ENCODE measurements around the gene FNDC5. TPM values are rescaled to one million over a fixed set of nuclear protein-coding genes. Genes with fewer than 3 reads are reported as not detected.

The FNDC5 gene
- total and polyA plus RNA-seq, 2 of the 13 experiments (the other 11 are each of a cell fraction or from before 2014, with no cell fraction given), result 1.4 to 3.1 TPM

DNA sequence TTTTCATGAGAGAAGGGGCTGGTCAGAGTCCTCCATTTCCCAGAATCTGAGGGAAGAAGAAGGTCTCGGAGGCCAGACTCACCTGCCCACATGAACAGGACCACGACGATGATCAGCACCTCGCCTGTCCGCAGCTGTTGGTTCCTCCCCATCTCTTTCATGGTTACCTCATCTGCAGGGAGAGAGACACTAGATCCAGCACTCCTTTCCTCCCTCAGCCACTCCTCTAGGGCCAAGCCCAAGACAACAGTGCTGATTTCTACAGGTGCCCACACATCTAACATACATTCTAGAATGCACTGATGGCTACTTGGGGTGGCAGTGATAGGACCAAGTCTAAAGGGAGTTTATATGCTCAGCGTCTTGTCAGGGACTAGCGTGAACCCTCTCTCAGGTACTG, 3.0 kb downstream of the FNDC5 start:
- no peak for DNase-seq (ENCODE audit: low spot score)
- FAIRE-seq, result no peak
- BruUV-seq (replicated peaks), result no TSS peak

DNA sequence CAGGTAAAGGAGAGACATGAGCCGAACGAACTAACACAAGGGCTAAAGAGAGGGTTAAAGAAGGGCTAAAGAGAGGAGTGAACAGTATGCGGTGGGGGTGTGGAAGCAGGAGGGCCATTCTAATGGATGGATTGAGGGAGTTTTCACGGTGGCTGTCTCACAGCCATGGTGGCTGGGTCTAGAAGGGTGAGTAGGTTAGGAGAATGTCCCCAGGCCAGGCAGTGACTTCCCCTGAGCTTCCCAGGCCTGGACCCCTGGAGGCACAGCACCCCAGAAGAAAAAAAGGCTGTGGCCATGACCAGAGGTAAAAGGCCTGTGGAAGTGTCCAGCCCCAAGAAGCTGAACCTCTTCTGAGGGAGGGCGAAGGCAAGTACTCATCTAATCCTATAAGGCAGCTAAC, 3.6 kb downstream of the FNDC5 start:
- Histone ChIP-seq H3K4me3 (replicated peaks in 1 of 3; ENCODE audit: insufficient read depth in 1 of 3, low read depth in 2 of 3, low read length in 3 of 3) (no peak overlapping the region), H3K4me1 (ENCODE audit: insufficient read depth, low read length) (peaks cover 21% of the 10 kb centered on the region), H3K9me3 (ENCODE audit: low read length) (no peaks in the 10 kb centered on the region), H3K27me3 (ENCODE audit: control insufficient read depth in 1 of 2, insufficient read depth in 2 of 2, low read length in 2 of 2) (peaks cover 0 to 18% of the 10 kb centered on the region in 2 experiments; a peak in 3 of 5 replicates), H3K9ac (ENCODE audit: insufficient read depth, low read depth, low read length) (no peak overlapping the region), H3K36me3 (replicated peaks in 1 of 2; ENCODE audit: control insufficient read depth in 1 of 2, insufficient read depth in 2 of 2, low read length in 2 of 2) (peaks cover 0 to 4% of the 10 kb centered on the region in 2 experiments; a peak in 1 of 5 replicates), H4K20me1 (ENCODE audit: insufficient read depth, low read length) (peaks cover 5% of the 10 kb centered on the region), H2AFZ (ENCODE audit: low read length) (no peak overlapping the region), H3K79me2 (ENCODE audit: insufficient read depth, low read length) (no peaks in the 10 kb centered on the region), H3K27ac (ENCODE audit: extremely low read length, insufficient read depth, low read length) (no peak overlapping the region), H3K4me2 (ENCODE audit: low read depth, low read length) (no peak overlapping the region)
- no TSS peak for BruUV-seq (replicated peaks)
- CTCF ChIA-PET (ENCODE audit: low intra/inter-chr PET ratio, low total read pairs), result no interaction called here
- FAIRE-seq (no peak), DNase-seq (ENCODE audit: low spot score) (no peak), ATAC-seq (no peak)
- POLR2A ChIA-PET, result no interaction called here
- 66% methylated on average over 5 of the region's 5 CpGs for WGBS (ENCODE audit: low lambda C conversion rate)
- intact Hi-C loops (cut with micrococcal nuclease; ENCODE audit: unreplicated experiment) (no loop called here), in situ Hi-C loops (cut with HindIII; ENCODE audit: extremely low pct_ligation_motif_present, low pct_unique_long_range_greater_than_20kb) (no loop called here)
- TF ChIP-seq, protein P1, sequence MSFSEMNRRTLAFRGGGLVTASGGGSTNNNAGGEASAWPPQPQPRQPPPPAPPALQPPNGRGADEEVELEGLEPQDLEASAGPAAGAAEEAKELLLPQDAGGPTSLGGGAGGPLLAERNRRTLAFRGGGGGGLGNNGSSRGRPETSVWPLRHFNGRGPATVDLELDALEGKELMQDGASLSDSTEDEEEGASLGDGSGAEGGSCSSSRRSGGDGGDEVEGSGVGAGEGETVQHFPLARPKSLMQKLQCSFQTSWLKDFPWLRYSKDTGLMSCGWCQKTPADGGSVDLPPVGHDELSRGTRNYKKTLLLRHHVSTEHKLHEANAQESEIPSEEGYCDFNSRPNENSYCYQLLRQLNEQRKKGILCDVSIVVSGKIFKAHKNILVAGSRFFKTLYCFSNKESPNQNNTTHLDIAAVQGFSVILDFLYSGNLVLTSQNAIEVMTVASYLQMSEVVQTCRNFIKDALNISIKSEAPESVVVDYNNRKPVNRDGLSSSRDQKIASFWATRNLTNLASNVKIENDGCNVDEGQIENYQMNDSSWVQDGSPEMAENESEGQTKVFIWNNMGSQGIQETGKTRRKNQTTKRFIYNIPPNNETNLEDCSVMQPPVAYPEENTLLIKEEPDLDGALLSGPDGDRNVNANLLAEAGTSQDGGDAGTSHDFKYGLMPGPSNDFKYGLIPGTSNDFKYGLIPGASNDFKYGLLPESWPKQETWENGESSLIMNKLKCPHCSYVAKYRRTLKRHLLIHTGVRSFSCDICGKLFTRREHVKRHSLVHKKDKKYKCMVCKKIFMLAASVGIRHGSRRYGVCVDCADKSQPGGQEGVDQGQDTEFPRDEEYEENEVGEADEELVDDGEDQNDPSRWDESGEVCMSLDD (CRISPR knock-in tag; IDR thresholded peaks at IDR 0.05; ENCODE audit: borderline replicate concordance), result no peak
- no peak for TF ChIP-seq SUZ12 (IDR thresholded peaks at IDR 0.05; ENCODE audit: low read depth, low read length)
- no peak for TF ChIP-seq ZNF577 (CRISPR knock-in tag; IDR thresholded peaks at IDR 0.05; ENCODE audit: borderline replicate concordance, low read depth)
- no peak for TF ChIP-seq REPIN1 (CRISPR knock-in tag; IDR thresholded peaks at IDR 0.05; ENCODE audit: borderline replicate concordance, low read depth)
- no peak for TF ChIP-seq EP300 (IDR thresholded peaks at IDR 0.05; ENCODE audit: low read depth in 2 of 2, low read length in 2 of 2)
- TF ChIP-seq EP300 (CRISPR knock-in tag; IDR thresholded peaks at IDR 0.05; ENCODE audit: borderline replicate concordance), result no peak
- TF ChIP-seq, protein P2, sequence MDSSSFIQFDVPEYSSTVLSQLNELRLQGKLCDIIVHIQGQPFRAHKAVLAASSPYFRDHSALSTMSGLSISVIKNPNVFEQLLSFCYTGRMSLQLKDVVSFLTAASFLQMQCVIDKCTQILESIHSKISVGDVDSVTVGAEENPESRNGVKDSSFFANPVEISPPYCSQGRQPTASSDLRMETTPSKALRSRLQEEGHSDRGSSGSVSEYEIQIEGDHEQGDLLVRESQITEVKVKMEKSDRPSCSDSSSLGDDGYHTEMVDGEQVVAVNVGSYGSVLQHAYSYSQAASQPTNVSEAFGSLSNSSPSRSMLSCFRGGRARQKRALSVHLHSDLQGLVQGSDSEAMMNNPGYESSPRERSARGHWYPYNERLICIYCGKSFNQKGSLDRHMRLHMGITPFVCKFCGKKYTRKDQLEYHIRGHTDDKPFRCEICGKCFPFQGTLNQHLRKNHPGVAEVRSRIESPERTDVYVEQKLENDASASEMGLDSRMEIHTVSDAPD (CRISPR knock-in tag; IDR thresholded peaks at IDR 0.05), result no peak
- no peak for TF ChIP-seq POLR2G (IDR thresholded peaks at IDR 0.05; ENCODE audit: low read depth, low read length)
- no peak for TF ChIP-seq NR3C1 (CRISPR knock-in tag; IDR thresholded peaks at IDR 0.05)
- TF ChIP-seq TCF7L2 (IDR thresholded peaks at IDR 0.05; ENCODE audit: low read depth, low read length), result no peak

More for the DNA sequence above, 3.0 kb downstream of the FNDC5 start:
- WGBS (ENCODE audit: low lambda C conversion rate), result 97% methylated on average over 7 of the region's 7 CpGs
- POLR2A ChIA-PET, result no interaction called here
- no peaks in the 10 kb centered on the region for H3K79me2 ChIP-seq (ENCODE audit: insufficient read depth, low read length)
- H3K27ac ChIP-seq (ENCODE audit: extremely low read length, insufficient read depth, low read length), result no peak overlapping the region
- in situ Hi-C loops (cut with HindIII; ENCODE audit: extremely low pct_ligation_motif_present, low pct_unique_long_range_greater_than_20kb) (no loop called here), intact Hi-C loops (cut with micrococcal nuclease; ENCODE audit: unreplicated experiment) (no loop called here)
- H3K4me3 ChIP-seq (replicated peaks in 1 of 3; ENCODE audit: insufficient read depth in 1 of 3, low read depth in 2 of 3, low read length in 3 of 3), result no peak overlapping the region
- peaks cover 21% of the 10 kb centered on the region for H3K4me1 ChIP-seq (ENCODE audit: insufficient read depth, low read length)
- no peak for ATAC-seq
- CTCF ChIA-PET (ENCODE audit: low intra/inter-chr PET ratio, low total read pairs), result no interaction called here
- peaks cover 0 to 19% of the 10 kb centered on the region in 2 experiments; a peak in 3 of 5 replicates for H3K27me3 ChIP-seq (ENCODE audit: control insufficient read depth in 1 of 2, insufficient read depth in 2 of 2, low read length in 2 of 2)
- H2AFZ ChIP-seq (ENCODE audit: low read length), result no peak overlapping the region
- H3K36me3 ChIP-seq (replicated peaks in 1 of 2; ENCODE audit: control insufficient read depth in 1 of 2, insufficient read depth in 2 of 2, low read length in 2 of 2), result peaks cover 0 to 3% of the 10 kb centered on the region in 2 experiments; a peak in 1 of 5 replicates
- H3K9ac ChIP-seq (ENCODE audit: insufficient read depth, low read depth, low read length), result no peak overlapping the region
- TF ChIP-seq RFXAP (CRISPR knock-in tag; IDR thresholded peaks at IDR 0.05; ENCODE audit: borderline replicate concordance) (no peak), ZNF672 (CRISPR knock-in tag; IDR thresholded peaks at IDR 0.05) (no peak), HNF4A (CRISPR knock-in tag; IDR thresholded peaks at IDR 0.05) (no peak), CENPT (CRISPR knock-in tag; IDR thresholded peaks at IDR 0.05; ENCODE audit: low read depth) (no peak), SIN3B (IDR thresholded peaks at IDR 0.05; ENCODE audit: low read length) (no peak), ZNF496 (CRISPR knock-in tag; IDR thresholded peaks at IDR 0.05; ENCODE audit: insufficient replicate concordance) (no peak)
- TF ChIP-seq, protein P3, sequence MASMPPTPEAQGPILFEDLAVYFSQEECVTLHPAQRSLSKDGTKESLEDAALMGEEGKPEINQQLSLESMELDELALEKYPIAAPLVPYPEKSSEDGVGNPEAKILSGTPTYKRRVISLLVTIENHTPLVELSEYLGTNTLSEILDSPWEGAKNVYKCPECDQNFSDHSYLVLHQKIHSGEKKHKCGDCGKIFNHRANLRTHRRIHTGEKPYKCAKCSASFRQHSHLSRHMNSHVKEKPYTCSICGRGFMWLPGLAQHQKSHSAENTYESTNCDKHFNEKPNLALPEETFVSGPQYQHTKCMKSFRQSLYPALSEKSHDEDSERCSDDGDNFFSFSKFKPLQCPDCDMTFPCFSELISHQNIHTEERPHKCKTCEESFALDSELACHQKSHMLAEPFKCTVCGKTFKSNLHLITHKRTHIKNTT (CRISPR knock-in tag; IDR thresholded peaks at IDR 0.05), result no peak
- no peaks in the 10 kb centered on the region for H3K9me3 ChIP-seq (ENCODE audit: low read length)
- H3K4me2 ChIP-seq (ENCODE audit: low read depth, low read length), result no peak overlapping the region
- H4K20me1 ChIP-seq (ENCODE audit: insufficient read depth, low read length), result peaks cover 5% of the 10 kb centered on the region
